NCI-H2107 (cell line): ENCODE results near the gene CCSER2.
"Not testable (repeated sequence)": the region's sequence is repeated elsewhere in the genome, so short reads cannot be mapped to it uniquely, and the experiment has no call there.

ENCODE experiments used
- DNase-seq: peaks from one replicate; lab custom pipeline; 2025; lab: John Stamatoyannopoulos, UW

The CCSER2 gene

GRCh38 chr10:84344526-84344925, 16.1 kb downstream of the CCSER2 start:
- DNase-seq: no peak

GRCh38 chr10:84347575-84348002, 19.2 kb downstream of the CCSER2 start:
- not testable (repeated sequence) for DNase-seq

GRCh38 chr10:84348447-84348846, 20.1 kb downstream of the CCSER2 start:
- DNase-seq: no peak

- no peak for DNase-seq
Measured at GRCh38 chr10:84348860-84349259, 20.5 kb downstream of the CCSER2 start.

- DNase-seq: peak; percentile 1
Measured at GRCh38 chr10:84352251-84352842, 24.0 kb downstream of the CCSER2 start.

GRCh38 chr10:84353052-84353803, 24.8 kb downstream of the CCSER2 start:
- no peak for DNase-seq

- no peak for DNase-seq
Measured at GRCh38 chr10:84354623-84355022, 26.2 kb downstream of the CCSER2 start.

- DNase-seq: no peak
Measured at GRCh38 chr10:84355106-84355505, 26.7 kb downstream of the CCSER2 start.

GRCh38 chr10:84356928-84357327, 28.5 kb downstream of the CCSER2 start:
- DNase-seq: no peak

- no peak for DNase-seq
Measured at GRCh38 chr10:84358743-84359142, 30.4 kb downstream of the CCSER2 start.

GRCh38 chr10:84360637-84361365, 32.4 kb downstream of the CCSER2 start:
- no peak for DNase-seq

GRCh38 chr10:84365335-84365881, 37.0 kb downstream of the CCSER2 start:
- no peak for DNase-seq

- no peak for DNase-seq
Measured at GRCh38 chr10:84366041-84366440, 37.7 kb downstream of the CCSER2 start.

GRCh38 chr10:84367256-84367655, 38.9 kb downstream of the CCSER2 start:
- DNase-seq: no peak

GRCh38 chr10:84368828-84369227, 40.4 kb downstream of the CCSER2 start:
- no peak for DNase-seq

- DNase-seq: no peak
Measured at GRCh38 chr10:84370283-84370682, 41.9 kb downstream of the CCSER2 start.

GRCh38 chr10:84371944-84372343, 43.6 kb downstream of the CCSER2 start:
- DNase-seq: no peak

- no peak for DNase-seq
Measured at GRCh38 chr10:84373000-84373399, 44.6 kb downstream of the CCSER2 start.

GRCh38 chr10:84374455-84374854, 46.1 kb downstream of the CCSER2 start:
- DNase-seq: no peak

GRCh38 chr10:84375011-84375410, 46.6 kb downstream of the CCSER2 start:
- peak; percentile 4 for DNase-seq

- DNase-seq: no peak
Measured at GRCh38 chr10:84375881-84376280, 47.5 kb downstream of the CCSER2 start.

GRCh38 chr10:84388148-84388547, 59.8 kb downstream of the CCSER2 start:
- DNase-seq: no peak

- no peak for DNase-seq
Measured at GRCh38 chr10:84390364-84390763, 62.0 kb downstream of the CCSER2 start.
